KMS-11 (cell line): ENCODE data around the gene SLC39A13.

ENCODE experiments used
- H2AFZ ChIP-seq: fragments of 200-600 bp; sonication (generic); 2 replicates; pipeline ENCODE4 v1.6.1; 2016; ENCODE audit warnings: antibody characterized with exemption, mixed run types, low read depth
- H3K27ac ChIP-seq: fragments of 200-600 bp; sonication (generic); 2 replicates; pipeline ENCODE4 v1.6.1; 2016; ENCODE audit warnings: mild to moderate bottlenecking, mixed run types
- H3K27me3 ChIP-seq: fragments of 200-600 bp; sonication (generic); 2 replicates; pipeline ENCODE4 v1.6.1; 2017; ENCODE audit warnings: mild to moderate bottlenecking, low read depth, mixed run types, moderate library complexity; ENCODE audit not compliant: insufficient read depth
- H3K36me3 ChIP-seq: fragments of 200-600 bp; sonication (generic); 2 replicates; pipeline ENCODE4 v1.6.1; 2017; ENCODE audit warnings: mild to moderate bottlenecking, mixed run types; ENCODE audit not compliant: insufficient read depth
- H3K4me1 ChIP-seq: fragments of 200-600 bp; sonication (generic); 2 replicates; pipeline ENCODE4 v1.6.1; 2016; ENCODE audit warnings: mild to moderate bottlenecking, low read depth, mixed run types; ENCODE audit not compliant: poor library complexity, severe bottlenecking
- H3K4me2 ChIP-seq: fragments of 200-600 bp; sonication (generic); 2 replicates; pipeline ENCODE4 v1.7.0; 2016; ENCODE audit warnings: mild to moderate bottlenecking, mixed run types
- H3K4me3 ChIP-seq: fragments of 200-600 bp; sonication (generic); IDR thresholded peaks from 2 replicates; pipeline ENCODE4 v1.6.1; 2017; ENCODE audit warnings: low read depth, low read length, mixed read lengths; ENCODE audit not compliant: insufficient read depth
- H3K79me2 ChIP-seq: fragments of 200-600 bp; sonication (generic); 2 replicates; pipeline ENCODE4 v1.6.1; 2016; ENCODE audit warnings: low read depth, mixed run types; ENCODE audit not compliant: insufficient read depth
- H3K9ac ChIP-seq: fragments of 200-600 bp; sonication (generic); 2 replicates; pipeline ENCODE4 v1.6.1; 2016; ENCODE audit warnings: mild to moderate bottlenecking, mixed run types
- H4K20me1 ChIP-seq: fragments of 200-600 bp; sonication (generic); 2 replicates; pipeline ENCODE4 v1.6.1; 2016; ENCODE audit warnings: mild to moderate bottlenecking, mixed run types; ENCODE audit not compliant: insufficient read depth
- TF ChIP-seq, protein P1 (sequence below): fragments of 200-600 bp; sonication (generic); conservative IDR thresholded peaks from 2 replicates; pipeline ENCODE4 v1.6.1; 2017; ENCODE audit warnings: low read depth, mild to moderate bottlenecking, antibody characterized with exemption, low read length, moderate library complexity, mixed read lengths

SLC39A13 gene

DNA sequence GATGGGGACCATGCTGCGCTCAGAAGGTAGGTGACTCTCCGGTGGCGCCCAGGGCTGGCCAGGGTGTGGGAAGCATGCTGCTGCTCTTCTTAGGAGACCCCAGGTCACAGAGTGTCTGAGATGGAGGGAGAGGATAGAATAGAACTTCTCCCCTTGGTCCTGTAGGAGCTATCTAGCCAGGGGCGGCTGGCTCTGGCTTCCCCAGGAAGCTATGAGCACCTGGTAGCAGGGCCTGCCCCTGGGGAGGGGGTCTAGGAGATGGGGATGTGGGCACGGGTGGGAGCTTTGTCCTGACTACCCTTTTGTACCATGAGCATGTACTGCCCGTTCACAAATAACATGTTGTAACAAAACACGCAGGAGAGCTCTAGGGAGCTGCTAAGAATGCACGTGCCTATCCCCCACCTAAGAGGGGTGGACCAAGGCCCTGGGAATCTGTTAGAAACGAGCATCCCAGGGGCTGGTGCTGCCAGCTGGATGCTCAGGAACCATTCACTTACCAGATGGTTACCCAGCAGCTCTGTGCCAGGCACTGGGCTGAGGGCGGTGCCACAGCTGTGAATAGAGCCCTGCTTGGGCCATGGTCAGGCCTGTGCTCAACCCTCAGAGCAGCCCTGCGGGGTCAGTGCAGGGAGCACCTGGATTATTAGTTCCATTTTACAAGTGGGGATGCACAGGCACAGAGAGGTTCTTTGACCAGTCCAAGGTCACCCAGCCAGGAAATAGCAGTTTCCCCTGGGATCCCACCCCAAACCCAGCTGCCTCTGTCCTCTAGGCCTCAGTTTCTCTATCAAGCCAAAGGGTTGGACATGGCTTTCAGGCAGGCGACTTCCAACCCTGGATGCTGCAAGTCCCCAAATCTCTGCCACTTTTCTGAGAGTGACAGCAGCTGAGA, 2.2 kb downstream of the SLC39A13 start:
- TF ChIP-seq, protein P1, sequence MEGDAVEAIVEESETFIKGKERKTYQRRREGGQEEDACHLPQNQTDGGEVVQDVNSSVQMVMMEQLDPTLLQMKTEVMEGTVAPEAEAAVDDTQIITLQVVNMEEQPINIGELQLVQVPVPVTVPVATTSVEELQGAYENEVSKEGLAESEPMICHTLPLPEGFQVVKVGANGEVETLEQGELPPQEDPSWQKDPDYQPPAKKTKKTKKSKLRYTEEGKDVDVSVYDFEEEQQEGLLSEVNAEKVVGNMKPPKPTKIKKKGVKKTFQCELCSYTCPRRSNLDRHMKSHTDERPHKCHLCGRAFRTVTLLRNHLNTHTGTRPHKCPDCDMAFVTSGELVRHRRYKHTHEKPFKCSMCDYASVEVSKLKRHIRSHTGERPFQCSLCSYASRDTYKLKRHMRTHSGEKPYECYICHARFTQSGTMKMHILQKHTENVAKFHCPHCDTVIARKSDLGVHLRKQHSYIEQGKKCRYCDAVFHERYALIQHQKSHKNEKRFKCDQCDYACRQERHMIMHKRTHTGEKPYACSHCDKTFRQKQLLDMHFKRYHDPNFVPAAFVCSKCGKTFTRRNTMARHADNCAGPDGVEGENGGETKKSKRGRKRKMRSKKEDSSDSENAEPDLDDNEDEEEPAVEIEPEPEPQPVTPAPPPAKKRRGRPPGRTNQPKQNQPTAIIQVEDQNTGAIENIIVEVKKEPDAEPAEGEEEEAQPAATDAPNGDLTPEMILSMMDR, result no peak
- Histone ChIP-seq H3K79me2 (no peaks in the 10 kb centered on the region), H3K27me3 (no peaks in the 10 kb centered on the region), H3K9ac (no peak overlapping the region), H3K36me3 (no peaks in the 10 kb centered on the region), H2AFZ (no peak overlapping the region), H4K20me1 (no peaks in the 10 kb centered on the region), H3K4me3 (no peak overlapping the region), H3K27ac (no peak overlapping the region), H3K4me2 (no peak overlapping the region), H3K4me1 (peaks cover 7% of the 10 kb centered on the region)

- Histone ChIP-seq H3K27me3 (no peaks in the 10 kb centered on the region), H4K20me1 (no peaks in the 10 kb centered on the region), H3K4me1 (no peaks in the 10 kb centered on the region), H3K79me2 (no peaks in the 10 kb centered on the region), H2AFZ (no peak overlapping the region), H3K4me3 (no peak overlapping the region), H3K36me3 (no peaks in the 10 kb centered on the region), H3K9ac (no peak overlapping the region), H3K27ac (no peak overlapping the region), H3K4me2 (no peak overlapping the region)
- TF ChIP-seq, protein P1, result peak; percentile 75
Measured at GRCh38 chr11:47411884-47412746, 3.7 kb downstream of the SLC39A13 start.

GRCh38 chr11:47413351-47413750, 5.0 kb downstream of the SLC39A13 start:
- Histone ChIP-seq H3K36me3 (no peaks in the 10 kb centered on the region), H3K27me3 (no peaks in the 10 kb centered on the region), H3K4me3 (no peak overlapping the region), H3K4me1 (no peaks in the 10 kb centered on the region), H3K79me2 (no peaks in the 10 kb centered on the region), H3K9ac (no peak overlapping the region), H3K27ac (no peak overlapping the region), H2AFZ (no peak overlapping the region), H3K4me2 (no peak overlapping the region), H4K20me1 (no peaks in the 10 kb centered on the region)
- TF ChIP-seq, protein P1, result no peak

DNA sequence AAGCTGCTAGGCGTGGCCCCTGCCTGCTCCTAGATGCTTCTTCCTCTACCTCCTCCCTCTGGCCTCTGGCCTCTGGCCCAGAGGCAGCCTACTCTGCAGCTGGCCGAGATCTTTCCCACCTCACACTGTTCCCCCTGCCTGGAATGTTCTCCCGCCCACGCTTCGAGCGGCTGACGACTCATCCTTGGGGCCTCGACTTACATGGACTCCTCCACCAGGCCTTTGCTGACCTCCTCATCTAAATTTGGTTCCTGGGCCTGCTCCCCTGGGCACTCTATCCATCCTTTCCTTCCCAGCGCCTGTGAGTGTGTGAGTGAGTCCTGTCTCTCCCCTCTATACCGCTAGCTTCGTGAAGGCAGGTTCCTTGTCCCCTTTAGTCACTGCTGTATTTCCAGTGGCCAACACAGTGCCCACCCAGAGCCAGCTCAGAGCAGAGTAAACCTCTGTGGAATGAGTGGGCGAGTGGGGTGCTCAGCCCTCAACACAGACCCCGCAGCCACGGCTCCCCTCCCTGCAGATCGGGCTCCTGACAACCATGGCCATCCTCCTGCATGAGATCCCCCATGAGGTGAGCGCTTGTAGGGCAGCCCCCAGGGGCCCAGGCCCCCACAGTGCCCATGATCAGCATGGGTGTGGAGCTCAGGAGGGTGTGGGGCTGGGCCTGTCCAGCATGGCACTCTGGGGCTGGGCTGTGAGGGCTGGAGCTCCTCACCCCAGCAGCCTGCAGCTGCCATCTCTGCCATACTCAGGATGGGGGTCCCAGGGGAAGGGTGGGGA, 5.7 kb downstream of the SLC39A13 start:
- Histone ChIP-seq H4K20me1 (no peaks in the 10 kb centered on the region), H3K9ac (no peak overlapping the region), H3K79me2 (no peaks in the 10 kb centered on the region), H3K4me3 (no peak overlapping the region), H3K27ac (no peak overlapping the region), H2AFZ (no peak overlapping the region), H3K4me2 (no peak overlapping the region), H3K27me3 (no peaks in the 10 kb centered on the region), H3K36me3 (no peaks in the 10 kb centered on the region), H3K4me1 (no peaks in the 10 kb centered on the region)
- TF ChIP-seq, protein P1, result no peak
